ENCODE results near the gene DLX4. TPM values are rescaled to one million over a fixed set of nuclear protein-coding genes. Genes with fewer than 3 reads are reported as not detected.

Gene DLX4
- total and polyA plus RNA-seq, 2 donors (not counting 1 experiment from before 2014, with no cell fraction given): 0.17 to 0.88 TPM

GRCh38 chr17:50021681-50022370, 52.8 kb downstream of the DLX4 start:
- no peaks in the 10 kb centered on the region for H4K20me1 ChIP-seq (ENCODE audit: control insufficient read depth, insufficient read depth, low read length, poor library complexity, severe bottlenecking)
- H3K4me3 ChIP-seq (ENCODE audit: control extremely low read depth in 1 of 5, extremely low read depth in 1 of 5, insufficient read depth in 1 of 5, low read depth in 2 of 5, low read length in 4 of 5): no peak overlapping the region
- ATAC-seq (ENCODE audit: low read depth) (no peak), DNase-seq (no peak)
- H2AFZ ChIP-seq (ENCODE audit: insufficient read depth, low read depth, low read length, poor library complexity, severe bottlenecking): no peak overlapping the region
- POLR2A ChIA-PET: interaction anchor here (0.6 kb wide), 1 partner anchor 220 kb away, joined by 3 read pairs; no protein-coding TSS in a partner anchor
- H3K4me1 ChIP-seq (ENCODE audit: control insufficient read depth in 2 of 2, insufficient read depth in 2 of 2, low read length in 2 of 2): peaks cover 0 to 3% of the 10 kb centered on the region in 2 donors
- H3K27me3 ChIP-seq (replicated peaks in 1 of 4; ENCODE audit: control extremely low read depth in 1 of 4, control insufficient read depth in 3 of 4, insufficient read depth in 4 of 4, low read length in 3 of 4): peaks cover 0 to 16% (median 6%) of the 10 kb centered on the region in 4 experiments
- Mint-ChIP-seq H3K9me3 (ENCODE audit: insufficient read depth) (no peaks in the 10 kb centered on the region), H3K4me3 (no peak overlapping the region), H3K4me1 (peaks cover 4% of the 10 kb centered on the region), H3K27ac (no peak overlapping the region), H3K27me3 (peaks cover 31% of the 10 kb centered on the region)
- H3K9ac ChIP-seq (ENCODE audit: low read length): no peak overlapping the region
- WGBS (ENCODE audit: insufficient coverage): 84% methylated on average over 6 of the region's 6 CpGs
- CTCF ChIA-PET: interaction anchor here (0.6 to 3.5 kb wide), 7 partner anchors 23 to 72 kb away, joined by 3 to 17 read pairs (median 3); no protein-coding TSS in a partner anchor
- intact Hi-C loops (cut with micrococcal nuclease): no loop called here
- no peak for TF ChIP-seq CTCF (IDR thresholded peaks at IDR 0.05)
- TF ChIP-seq EZH2 (IDR thresholded peaks at IDR 0.05; ENCODE audit: borderline replicate concordance, insufficient read depth, low read depth, low read length, poor library complexity, severe bottlenecking): no peak
- no peaks in the 10 kb centered on the region for H3K9me3 ChIP-seq (ENCODE audit: control extremely low read depth in 1 of 3, control insufficient read depth in 2 of 3, insufficient read depth in 1 of 3, low read length in 2 of 3)
- no peak overlapping the region for H3K27ac ChIP-seq (ENCODE audit: low read length in 2 of 2)
- H3K36me3 ChIP-seq (replicated peaks in 1 of 2; ENCODE audit: control extremely low read depth in 1 of 2, control insufficient read depth in 1 of 2, extremely low read depth in 1 of 2, insufficient read depth in 2 of 2, low read length in 1 of 2): no peaks in the 10 kb centered on the region
- no peak overlapping the region for H3K4me2 ChIP-seq (replicated peaks; ENCODE audit: low read depth, low read length, poor library complexity, severe bottlenecking)
- H3K79me2 ChIP-seq (ENCODE audit: control insufficient read depth, insufficient read depth, low read length): no peaks in the 10 kb centered on the region

GRCh38 chr17:50022463-50023130, 53.6 kb downstream of the DLX4 start:
- no peaks in the 10 kb centered on the region for H3K36me3 ChIP-seq (replicated peaks in 1 of 2; ENCODE audit: control extremely low read depth in 1 of 2, control insufficient read depth in 1 of 2, extremely low read depth in 1 of 2, insufficient read depth in 2 of 2, low read length in 1 of 2)
- Mint-ChIP-seq H3K9me3 (ENCODE audit: insufficient read depth) (no peaks in the 10 kb centered on the region), H3K4me1 (peaks cover 9% of the 10 kb centered on the region), H3K27me3 (peaks cover 32% of the 10 kb centered on the region), H3K27ac (no peak overlapping the region), H3K4me3 (no peak overlapping the region)
- H3K27ac ChIP-seq (ENCODE audit: low read length in 2 of 2): no peak overlapping the region
- no peaks in the 10 kb centered on the region for H4K20me1 ChIP-seq (ENCODE audit: control insufficient read depth, insufficient read depth, low read length, poor library complexity, severe bottlenecking)
- no peaks in the 10 kb centered on the region for H3K79me2 ChIP-seq (ENCODE audit: control insufficient read depth, insufficient read depth, low read length)
- H3K27me3 ChIP-seq (replicated peaks in 1 of 4; ENCODE audit: control extremely low read depth in 1 of 4, control insufficient read depth in 3 of 4, insufficient read depth in 4 of 4, low read length in 3 of 4): peaks cover 0 to 24% (median 10%) of the 10 kb centered on the region in 4 experiments
- TF ChIP-seq EZH2 (IDR thresholded peaks at IDR 0.05; ENCODE audit: borderline replicate concordance, insufficient read depth, low read depth, low read length, poor library complexity, severe bottlenecking): no peak
- TF ChIP-seq CTCF (IDR thresholded peaks at IDR 0.05): no peak
- H2AFZ ChIP-seq (ENCODE audit: insufficient read depth, low read depth, low read length, poor library complexity, severe bottlenecking): no peak overlapping the region
- H3K4me1 ChIP-seq (ENCODE audit: control insufficient read depth in 2 of 2, insufficient read depth in 2 of 2, low read length in 2 of 2): peaks cover 8 to 11% of the 10 kb centered on the region in 2 donors
- H3K4me3 ChIP-seq (ENCODE audit: control extremely low read depth in 1 of 5, extremely low read depth in 1 of 5, insufficient read depth in 1 of 5, low read depth in 2 of 5, low read length in 4 of 5): no peak overlapping the region
- ChIA-PET CTCF (interaction anchor here (0.6 to 3.5 kb wide), 6 partner anchors 24 to 71 kb away, joined by 3 to 17 read pairs (median 4); no protein-coding TSS in a partner anchor), POLR2A (interaction anchor here (0.6 kb wide), 1 partner anchor 220 kb away, joined by 3 read pairs; no protein-coding TSS in a partner anchor)
- no peak overlapping the region for H3K9ac ChIP-seq (ENCODE audit: low read length)
- H3K4me2 ChIP-seq (replicated peaks; ENCODE audit: low read depth, low read length, poor library complexity, severe bottlenecking): no peak overlapping the region
- no peaks in the 10 kb centered on the region for H3K9me3 ChIP-seq (ENCODE audit: control extremely low read depth in 1 of 3, control insufficient read depth in 2 of 3, insufficient read depth in 1 of 3, low read length in 2 of 3)
- no peak for DNase-seq
- no peak for ATAC-seq (ENCODE audit: low read depth)
- intact Hi-C loops (cut with micrococcal nuclease): no loop called here
- WGBS (ENCODE audit: insufficient coverage): 82% methylated on average over 4 of the region's 6 CpGs
